A673 (cell line): ENCODE measurements around the gene ZNF516. TPM values are rescaled to one million over a fixed set of nuclear protein-coding genes. Genes with fewer than 3 reads are reported as not detected.

Source experiments
- BruUV-seq: library from RNA; stranded (reverse); fragments of 400-500 nt; replicated peaks from 2 replicates; lab custom pipeline; 2021; lab: Mats Ljungman, UMichigan
- CTCF ChIA-PET: fragments of 300-600 bp; sonication (Branson Sonifier 250); formaldehyde crosslinking; loops from one replicate; lab custom pipeline; 2022; ENCODE audit warnings: antibody characterized with exemption; lab: Charles Lee
- POLR2A ChIA-PET: fragments of 300-600 bp; sonication (Branson Sonifier 250); formaldehyde crosslinking; loops from one replicate; lab custom pipeline; 2022; ENCODE audit warnings: antibody characterized with exemption; ENCODE audit not compliant: low non-redundant PET; lab: Charles Lee
- DNase-seq: peaks from one replicate; pipeline ENCODE4 v3.0.0-alpha.2; 2015; ENCODE audit warnings: low spot score
- H3K27ac ChIP-seq: fragments of 200-600 bp; sonication (generic); 2 replicates; pipeline ENCODE4 v1.5.1; 2016; ENCODE audit warnings: mixed run types, low read depth, mild to moderate bottlenecking, mixed read lengths, antibody characterized with exemption, low read length; ENCODE audit not compliant: poor library complexity, severe bottlenecking
- H3K27me3 ChIP-seq: fragments of 200-600 bp; sonication (generic); replicated peaks from 2 replicates; pipeline ENCODE4 v1.6.1; 2017; ENCODE audit warnings: mixed run types, low read depth, mild to moderate bottlenecking, mixed read lengths, antibody characterized with exemption, low read length; ENCODE audit not compliant: insufficient read depth, poor library complexity
- H3K36me3 ChIP-seq: fragments of 200-600 bp; sonication (generic); 2 replicates; pipeline ENCODE4 v1.6.1; 2016; ENCODE audit warnings: mixed run types, mild to moderate bottlenecking, mixed read lengths, antibody characterized with exemption, low read length; ENCODE audit not compliant: insufficient read depth, poor library complexity, severe bottlenecking
- H3K4me1 ChIP-seq: fragments of 200-600 bp; sonication (generic); 2 replicates; pipeline ENCODE4 v1.6.1; 2017; ENCODE audit warnings: mixed run types, mild to moderate bottlenecking, mixed read lengths, antibody characterized with exemption, low read length; ENCODE audit not compliant: insufficient read depth, poor library complexity, severe bottlenecking
- H3K4me3 ChIP-seq: fragments of 200-600 bp; sonication (generic); 2 replicates; pipeline ENCODE4 v1.5.1; 2016; ENCODE audit warnings: low read depth, mixed run types, mild to moderate bottlenecking, mixed read lengths, low read length; ENCODE audit not compliant: poor library complexity, severe bottlenecking
- H3K9me3 ChIP-seq: fragments of 200-600 bp; sonication (generic); 2 replicates; pipeline ENCODE4 v1.6.1; 2016; ENCODE audit warnings: mixed run types, low read depth, mild to moderate bottlenecking, mixed read lengths, antibody characterized with exemption, low read length; ENCODE audit not compliant: poor library complexity, severe bottlenecking
- EZH2 ChIP-seq: fragments of 200-600 bp; sonication (generic); IDR thresholded peaks from 2 replicates; pipeline ENCODE4 v1.6.1; 2017; ENCODE audit warnings: borderline replicate concordance, low read depth, mild to moderate bottlenecking, mixed read lengths, antibody characterized with exemption, low read length; ENCODE audit not compliant: poor library complexity, severe bottlenecking
- intact Hi-C: fragments of 100-400 bp; cut with micrococcal nuclease; formaldehyde crosslinking; loops from one replicate; pipeline ENCODE4 v1.10.0; 2022; ENCODE audit not compliant: unreplicated experiment
- total RNA-seq: library from RNA; stranded (reverse); gene quantifications from 2 replicates; pipeline ENCODE4 v1.2.3, GENCODE V29; 2021
- TF ChIP-seq, protein P1 (sequence below): fragments of 300-800, 200-600 bp; sonication (generic); conservative IDR thresholded peaks from 2 replicates; pipeline ENCODE4 v1.5.1; 2017; ENCODE audit warnings: low read depth, mild to moderate bottlenecking, antibody characterized with exemption, low read length, moderate library complexity, mixed read lengths

The ZNF516 gene
- total RNA-seq, 1 experiment from 2014 or later = 32.3 TPM

DNA sequence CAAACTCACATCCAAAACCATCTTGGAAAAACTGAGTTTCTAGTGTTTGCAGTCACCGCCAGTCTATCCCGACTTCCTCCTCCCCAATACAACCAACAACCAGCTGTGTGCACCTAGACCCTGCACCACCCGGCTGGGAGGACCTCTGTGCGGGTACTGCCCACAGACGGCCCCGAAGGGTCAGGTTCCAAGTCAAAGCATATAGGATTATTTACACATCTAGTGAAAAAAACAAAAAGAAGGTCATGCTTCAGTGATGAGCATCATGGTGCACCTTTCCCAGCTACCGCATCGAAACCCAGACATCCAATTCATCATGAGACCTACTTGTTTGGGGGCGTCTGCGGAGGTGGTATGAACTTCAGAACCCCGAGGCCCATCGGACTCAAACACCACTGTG, 124.8 kb downstream of the ZNF516 start:
- H3K4me1 ChIP-seq = no peaks in the 10 kb centered on the region
- POLR2A ChIA-PET = no interaction called here
- no peak for DNase-seq
- CTCF ChIA-PET = no interaction called here
- H3K36me3 ChIP-seq = no peaks in the 10 kb centered on the region
- H3K27ac ChIP-seq = no peak overlapping the region
- H3K9me3 ChIP-seq = no peaks in the 10 kb centered on the region
- BruUV-seq = no TSS peak
- H3K4me3 ChIP-seq = no peak overlapping the region
- no peaks in the 10 kb centered on the region for H3K27me3 ChIP-seq
- intact Hi-C loops = no loop called here
- TF ChIP-seq, protein P1, sequence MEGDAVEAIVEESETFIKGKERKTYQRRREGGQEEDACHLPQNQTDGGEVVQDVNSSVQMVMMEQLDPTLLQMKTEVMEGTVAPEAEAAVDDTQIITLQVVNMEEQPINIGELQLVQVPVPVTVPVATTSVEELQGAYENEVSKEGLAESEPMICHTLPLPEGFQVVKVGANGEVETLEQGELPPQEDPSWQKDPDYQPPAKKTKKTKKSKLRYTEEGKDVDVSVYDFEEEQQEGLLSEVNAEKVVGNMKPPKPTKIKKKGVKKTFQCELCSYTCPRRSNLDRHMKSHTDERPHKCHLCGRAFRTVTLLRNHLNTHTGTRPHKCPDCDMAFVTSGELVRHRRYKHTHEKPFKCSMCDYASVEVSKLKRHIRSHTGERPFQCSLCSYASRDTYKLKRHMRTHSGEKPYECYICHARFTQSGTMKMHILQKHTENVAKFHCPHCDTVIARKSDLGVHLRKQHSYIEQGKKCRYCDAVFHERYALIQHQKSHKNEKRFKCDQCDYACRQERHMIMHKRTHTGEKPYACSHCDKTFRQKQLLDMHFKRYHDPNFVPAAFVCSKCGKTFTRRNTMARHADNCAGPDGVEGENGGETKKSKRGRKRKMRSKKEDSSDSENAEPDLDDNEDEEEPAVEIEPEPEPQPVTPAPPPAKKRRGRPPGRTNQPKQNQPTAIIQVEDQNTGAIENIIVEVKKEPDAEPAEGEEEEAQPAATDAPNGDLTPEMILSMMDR = no peak
- TF ChIP-seq EZH2 = no peak

DNA sequence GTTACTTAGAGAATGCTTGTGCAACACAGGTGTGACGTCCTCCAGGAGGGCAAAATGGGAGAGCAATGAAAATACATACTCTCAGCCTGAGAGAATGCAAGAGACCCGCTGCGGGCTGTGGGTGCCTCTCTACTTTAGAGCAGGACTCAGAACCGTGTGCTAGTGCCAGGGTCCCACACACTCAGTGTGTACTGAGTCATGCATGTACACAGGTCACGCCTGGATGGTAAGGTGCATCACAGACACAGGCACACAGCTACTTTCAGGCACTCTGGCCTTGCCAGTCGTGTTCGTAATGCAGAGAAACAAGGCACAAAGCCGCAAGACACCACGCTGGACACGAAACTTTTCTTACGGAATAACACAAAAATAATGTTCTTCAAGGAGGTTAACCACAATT, 125.3 kb downstream of the ZNF516 start:
- no peak for DNase-seq
- no TSS peak for BruUV-seq
- TF ChIP-seq, protein P1 = no peak
- no peak for TF ChIP-seq EZH2
- Histone ChIP-seq H3K4me1 (peaks cover under 1% of the 10 kb centered on the region), H3K27me3 (no peaks in the 10 kb centered on the region), H3K27ac (no peak overlapping the region), H3K36me3 (no peaks in the 10 kb centered on the region), H3K9me3 (no peaks in the 10 kb centered on the region), H3K4me3 (no peak overlapping the region)
- ChIA-PET POLR2A (no interaction called here), CTCF (no interaction called here)
- intact Hi-C loops = no loop called here

DNA sequence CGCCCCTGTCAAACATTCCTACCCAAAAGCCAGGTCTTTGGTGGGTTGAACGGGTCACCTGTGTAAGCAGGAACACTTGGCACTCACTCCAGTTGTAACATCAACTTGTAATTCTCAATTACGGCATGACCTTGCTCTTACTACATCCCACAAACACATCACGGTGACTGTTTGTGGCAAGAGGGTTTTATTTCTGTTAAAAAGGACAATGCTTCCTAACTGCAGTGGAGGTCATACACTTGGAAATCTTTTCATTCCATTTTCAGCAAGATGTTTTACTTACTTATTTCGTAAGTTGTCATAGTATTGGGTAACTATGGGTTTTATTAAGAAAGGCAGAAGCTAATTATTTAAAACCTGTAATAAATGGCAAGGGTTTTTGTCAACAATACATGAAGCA, 126.1 kb downstream of the ZNF516 start:
- Histone ChIP-seq H3K4me1 (peaks cover 4% of the 10 kb centered on the region), H3K27me3 (no peaks in the 10 kb centered on the region), H3K36me3 (no peaks in the 10 kb centered on the region), H3K4me3 (no peak overlapping the region), H3K27ac (no peak overlapping the region), H3K9me3 (no peaks in the 10 kb centered on the region)
- ChIA-PET CTCF (no interaction called here), POLR2A (no interaction called here)
- BruUV-seq = no TSS peak
- DNase-seq = no peak
- intact Hi-C loops = no loop called here
- TF ChIP-seq, protein P1 = no peak
- TF ChIP-seq EZH2 = no peak
